Myocyte (in vitro differentiated cells): Measurements from ENCODE around the gene SFT2D1. TPM values are rescaled to one million over a fixed set of nuclear protein-coding genes. Genes with fewer than 3 reads are reported as not detected.
"Not testable (repeated sequence)": the region's sequence is repeated elsewhere in the genome, so short reads cannot be mapped to it uniquely, and the experiment has no call there.

Experiments used
- DNase-seq: peaks from one replicate; pipeline ENCODE4 v3.0.0-alpha.2; 2012; ENCODE audit warnings: low read depth
- polyA plus RNA-seq: library from polyadenylated mRNA; unstranded; fragments of >200 nt; gene quantifications from one replicate; pipeline ENCODE4 v1.2.1, GENCODE V29; 2012; ENCODE audit warnings: missing spikeins
- total RNA-seq: library from RNA; depleted of rRNA; stranded (reverse); fragments of >200 nt; gene quantifications from 2 replicates; pipeline ENCODE4 v1.2.3, GENCODE V29; 2014

The SFT2D1 gene
- total RNA-seq, result 28.8 and 38.1 TPM in 2 replicates
- polyA plus RNA-seq, result 33.6 TPM

DNA sequence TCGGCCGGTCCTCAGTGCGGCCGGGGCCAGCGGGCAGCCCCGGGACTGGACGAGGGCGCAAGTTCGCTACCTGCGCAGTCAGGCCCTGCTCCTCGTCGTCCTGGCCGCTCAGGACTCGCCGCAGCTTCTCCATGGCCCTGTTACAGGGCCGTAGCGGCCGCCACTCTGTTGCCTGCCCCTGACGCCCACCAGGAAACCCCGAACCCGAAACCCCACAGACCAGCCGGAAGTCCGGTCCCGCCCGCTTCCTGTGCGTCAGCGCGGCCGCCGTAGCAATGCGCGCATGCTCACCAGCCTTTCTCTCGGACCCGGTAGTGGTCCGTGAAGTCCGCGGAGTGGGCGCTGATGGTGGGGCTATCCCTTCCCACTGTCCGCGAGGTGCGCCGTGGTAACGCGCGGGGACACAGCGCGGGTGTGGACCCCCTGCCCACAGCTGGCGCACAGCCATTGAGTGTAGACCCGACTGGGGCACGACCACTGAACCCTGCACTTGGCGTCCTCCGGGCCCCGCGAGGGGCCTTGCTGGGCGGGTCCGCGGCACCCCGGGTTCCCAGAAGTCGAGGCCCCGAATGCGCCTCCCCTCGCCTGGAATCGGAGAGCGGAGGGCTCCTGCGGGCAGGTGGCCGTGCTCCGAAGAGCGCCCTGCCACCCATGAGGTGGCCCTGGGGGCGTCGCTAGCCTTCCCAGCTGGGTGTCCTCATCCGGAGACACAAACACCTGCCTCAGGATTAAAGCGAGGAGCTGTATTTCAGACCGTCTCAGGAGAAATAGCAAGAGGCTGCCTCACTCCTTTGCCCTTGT is at the start of gene SFT2D1:
TSS of gene SFT2D1 (minus strand) at position 197 of the 801 bp plus-strand sequence. CDS start at position 133, 64 bp downstream.
- peak; percentile 87 for DNase-seq

DNA sequence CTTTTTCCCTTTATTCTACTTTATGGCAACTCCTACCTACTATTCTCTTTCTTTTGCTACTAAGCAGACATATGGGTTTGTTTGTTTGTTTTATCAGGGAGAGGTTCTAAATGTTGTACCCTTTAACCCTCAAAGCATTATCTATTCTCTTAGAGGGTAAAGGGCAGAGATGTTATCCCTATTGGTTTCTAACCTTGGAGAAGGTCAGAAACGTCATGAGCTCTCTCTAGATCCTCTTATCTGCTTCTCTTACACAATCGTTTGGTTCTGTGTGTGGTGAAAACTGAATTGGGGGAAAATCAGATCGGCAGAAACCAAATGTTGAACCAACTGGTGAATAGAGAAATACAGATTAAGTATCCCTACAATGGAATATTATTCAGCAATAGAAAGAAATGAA is 46.8 kb upstream of the SFT2D1 start:
- DNase-seq, result no peak

DNA sequence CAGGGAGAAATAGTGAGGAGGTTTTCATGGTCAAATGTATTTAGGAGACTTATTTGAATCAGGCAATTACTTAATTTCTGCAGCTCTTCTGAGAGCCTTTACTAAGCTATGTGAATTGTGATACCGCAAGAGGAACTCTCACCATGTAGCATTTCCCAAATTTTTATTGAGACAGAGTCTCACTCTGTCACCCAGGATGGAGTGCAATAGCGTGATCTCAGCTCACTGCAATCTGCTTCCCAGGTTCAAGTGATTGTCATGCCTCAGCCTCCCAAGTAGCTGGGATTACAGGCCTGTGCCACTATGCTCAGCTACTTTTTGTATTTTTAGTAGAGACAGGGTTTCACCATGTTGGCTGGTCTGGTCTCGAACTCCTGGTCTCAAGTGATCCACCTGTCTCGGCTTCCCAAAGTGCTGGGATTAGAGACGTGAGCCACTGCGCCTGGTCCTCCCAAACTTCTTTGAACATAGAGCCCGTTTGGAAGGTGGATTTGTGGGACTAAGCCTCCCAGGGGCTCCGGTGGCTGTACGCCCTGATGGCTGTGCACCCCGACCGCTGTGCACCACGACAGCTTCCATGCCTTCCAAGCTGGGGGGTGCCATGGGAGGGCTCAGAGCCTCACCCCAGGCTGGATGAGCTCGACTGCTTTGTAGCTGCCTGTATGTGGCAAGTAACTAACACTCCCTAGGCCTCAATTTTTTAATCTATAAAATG is 46.1 kb upstream of the SFT2D1 start:
- DNase-seq, result no peak

DNA sequence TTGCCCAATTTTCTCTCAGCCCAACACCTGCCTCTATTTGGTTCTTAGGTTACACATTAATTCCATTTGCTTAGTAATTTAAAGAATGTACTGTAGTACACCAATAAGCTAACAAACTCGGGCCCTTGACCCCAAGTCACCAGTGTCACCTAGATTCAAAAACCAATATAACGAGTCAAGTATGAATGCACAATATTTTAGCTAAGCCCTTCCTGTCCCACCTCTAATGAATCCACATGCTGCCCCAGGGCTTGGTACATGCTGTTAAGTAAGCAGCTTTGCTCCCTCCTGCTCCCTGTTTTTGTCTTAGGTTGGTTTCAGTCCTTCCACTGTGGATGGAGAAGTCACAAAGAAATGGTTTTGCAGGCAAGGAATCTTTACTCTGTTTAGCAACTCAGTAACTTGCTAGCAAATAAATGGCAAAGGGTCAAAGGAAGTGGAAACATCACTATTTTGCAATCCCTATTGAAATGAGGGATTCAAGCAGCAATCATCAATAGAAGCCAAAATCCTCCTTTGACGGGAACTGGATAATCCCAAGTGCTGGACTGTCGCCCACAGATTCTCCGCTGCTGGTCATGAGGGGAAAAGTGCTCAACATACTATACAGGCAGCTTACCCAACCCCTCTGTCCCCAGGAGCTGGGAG is 45.4 kb upstream of the SFT2D1 start:
- DNase-seq, result no peak

DNA sequence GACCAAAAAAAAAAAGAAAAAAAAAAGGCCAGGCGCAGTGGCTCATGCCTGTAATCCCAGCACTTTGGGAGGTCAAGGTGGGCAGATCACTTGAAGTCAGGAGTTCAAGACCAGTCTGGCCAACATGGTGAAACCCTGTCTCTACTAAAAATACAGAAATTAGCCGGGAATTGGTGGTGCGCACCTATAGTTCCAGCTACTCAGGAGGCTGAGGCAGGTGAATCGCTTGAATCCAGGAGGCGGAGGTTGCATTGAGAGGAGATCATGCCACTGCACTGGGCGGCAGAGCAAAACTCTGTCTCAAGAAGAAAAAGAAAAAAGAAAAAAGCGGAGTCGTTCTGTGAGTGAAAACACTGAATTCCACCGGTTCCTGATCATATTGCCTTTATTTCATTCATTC is 44.8 kb upstream of the SFT2D1 start:
- not testable (repeated sequence) for DNase-seq

DNA sequence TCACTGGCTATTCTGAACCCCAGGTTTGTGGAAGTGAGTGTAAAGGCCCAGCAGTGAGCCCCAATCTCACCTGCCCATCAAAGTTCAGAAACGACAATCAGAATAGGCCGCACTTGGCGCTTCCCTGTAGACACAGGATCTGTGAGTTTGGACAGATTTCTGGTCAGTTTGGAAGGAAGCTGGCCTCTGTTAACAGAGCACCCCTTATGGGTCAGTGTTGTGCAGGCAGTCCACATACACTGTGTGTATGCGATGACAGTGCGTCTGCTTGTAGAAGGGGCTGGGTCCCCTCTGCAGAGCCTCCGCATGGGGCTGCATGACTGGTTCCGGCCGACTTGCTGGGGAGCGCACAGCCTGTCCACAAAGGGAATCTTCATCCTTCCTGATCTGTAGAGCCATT is 43.8 kb upstream of the SFT2D1 start:
- DNase-seq, result no peak

DNA sequence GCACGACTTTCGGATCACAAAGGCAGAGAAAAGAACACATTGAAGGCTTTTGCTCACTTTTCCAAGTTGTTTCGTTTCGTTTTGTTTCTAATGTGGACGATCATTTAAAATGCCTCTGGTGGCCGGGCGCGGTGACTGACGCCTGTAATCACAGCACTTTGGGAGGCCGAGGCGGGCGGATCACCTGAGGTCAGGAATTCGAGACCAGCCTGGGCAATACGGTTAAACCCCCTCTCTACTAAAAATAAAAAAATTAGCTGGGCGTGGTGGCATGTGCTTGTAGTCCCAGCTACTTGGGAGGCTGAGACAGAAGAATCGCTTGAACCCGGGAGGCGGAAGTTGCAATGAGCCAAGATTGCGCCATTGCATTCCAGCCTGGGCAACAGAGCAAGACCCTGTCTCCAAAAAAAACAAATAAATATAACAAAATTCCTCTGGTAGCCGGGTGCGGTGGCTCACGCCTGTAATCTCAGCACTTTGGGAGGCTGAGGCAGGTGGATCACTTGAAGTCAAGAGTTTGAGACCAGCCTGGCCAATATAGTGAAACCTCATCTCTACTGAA is 41.5 kb upstream of the SFT2D1 start:
- not testable (repeated sequence) for DNase-seq

DNA sequence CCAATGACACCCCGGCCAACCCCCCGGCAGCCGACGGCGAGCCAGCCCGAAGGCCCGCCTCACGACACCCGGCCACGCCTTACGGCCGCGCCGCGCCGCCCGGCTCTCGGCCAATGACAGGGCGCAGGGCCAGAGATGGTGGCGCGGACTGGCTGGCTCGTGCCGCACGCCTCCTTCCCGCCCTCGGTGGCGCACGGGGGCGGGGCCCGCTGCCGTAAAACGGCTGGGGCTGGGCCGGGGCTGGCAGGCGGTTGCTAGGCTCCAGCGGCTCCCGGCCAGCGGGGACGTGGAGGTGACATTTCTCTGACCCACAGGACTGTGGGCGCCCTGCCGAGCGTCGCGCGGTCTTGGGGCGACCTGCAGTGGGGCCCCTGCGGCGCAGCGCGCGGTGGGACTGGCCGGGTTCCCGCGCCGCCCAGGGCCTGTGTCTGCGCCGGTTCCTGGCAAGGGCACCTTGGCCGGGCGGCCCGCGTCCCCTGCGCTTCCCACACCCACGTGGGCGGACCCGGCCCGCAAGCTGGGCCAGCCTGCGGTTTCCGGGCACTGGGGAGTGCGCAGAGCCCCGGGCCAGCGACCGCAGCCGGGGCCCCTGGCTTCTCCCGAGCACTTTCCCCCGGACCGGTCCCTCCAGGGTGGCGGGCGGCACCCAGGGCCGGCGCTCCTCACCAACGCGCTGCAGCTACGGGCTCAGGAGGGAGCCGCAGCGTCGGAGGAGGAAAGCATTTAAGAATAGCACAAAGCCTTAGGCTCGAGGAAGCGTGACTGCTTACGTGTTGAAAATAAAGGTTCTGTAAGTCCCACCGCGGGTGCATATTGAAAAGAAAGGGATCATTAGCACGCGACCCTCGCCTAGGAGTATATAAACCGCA is 40.8 kb upstream of the SFT2D1 start, which contains the start of gene MPC1:
TSS of gene MPC1 (minus strand) at position 8 of the 869 bp plus-strand sequence. CDS start 64 bp downstream, outside the sequence.
- peak; percentile 97 for DNase-seq

DNA sequence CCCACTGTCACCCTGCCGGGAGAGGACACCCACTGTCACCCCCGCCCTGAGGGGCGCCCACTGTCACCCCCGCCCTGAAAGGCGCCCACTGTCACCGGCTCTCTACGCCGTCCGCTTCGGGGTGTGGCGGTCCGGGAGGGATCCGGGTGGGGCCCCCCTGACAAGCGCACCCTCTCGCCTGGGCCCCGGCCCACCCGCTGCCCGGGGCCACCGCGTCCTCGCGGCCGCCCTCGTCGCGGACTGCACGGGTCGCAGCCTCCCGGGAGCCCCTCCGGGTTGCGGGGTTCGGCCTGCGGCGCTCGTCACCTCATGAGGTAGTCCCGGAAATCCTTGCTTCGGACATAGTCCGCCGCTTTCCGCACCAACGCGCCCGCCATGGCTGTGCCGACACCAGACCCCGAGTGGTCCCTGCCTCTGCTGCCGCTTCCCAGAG is 40.2 kb upstream of the SFT2D1 start:
- DNase-seq, result no peak

DNA sequence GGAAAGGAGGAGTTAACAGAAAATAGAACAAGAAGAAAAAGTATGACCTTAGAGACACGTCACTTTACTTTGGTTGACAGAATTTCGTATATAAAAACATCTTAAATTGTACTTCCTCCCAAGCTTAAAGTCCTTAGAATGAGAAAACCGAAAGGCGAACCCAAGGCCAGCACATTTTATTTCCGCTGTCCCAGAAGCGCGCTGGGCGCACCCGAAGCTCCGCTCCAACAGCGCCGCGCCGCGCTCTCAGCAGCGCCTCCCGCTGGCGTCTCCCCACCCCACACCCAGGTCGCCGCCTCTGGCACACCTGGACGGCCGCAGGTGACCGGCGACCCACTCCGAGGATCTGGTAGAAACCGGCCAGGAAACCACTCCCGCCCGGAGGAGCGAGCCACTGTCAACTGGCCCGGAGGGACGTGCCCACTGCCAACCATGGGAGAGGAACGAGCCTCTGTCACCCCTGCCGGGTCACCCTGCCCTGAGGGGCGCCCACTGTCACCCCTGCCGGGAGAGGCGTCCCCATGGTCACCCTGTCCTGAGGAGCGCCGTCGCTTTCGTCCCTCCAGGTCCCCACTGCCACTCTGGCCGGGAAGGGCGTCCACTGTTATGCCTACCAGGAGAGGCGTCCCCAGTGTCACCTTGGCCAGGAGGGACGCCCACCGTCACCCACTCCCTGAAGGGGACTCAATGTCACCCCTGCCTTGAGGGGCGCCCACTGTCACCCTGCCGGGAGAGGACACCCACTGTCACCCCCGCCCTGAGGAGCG is 39.6 kb upstream of the SFT2D1 start:
- DNase-seq, result peak; percentile 59

DNA sequence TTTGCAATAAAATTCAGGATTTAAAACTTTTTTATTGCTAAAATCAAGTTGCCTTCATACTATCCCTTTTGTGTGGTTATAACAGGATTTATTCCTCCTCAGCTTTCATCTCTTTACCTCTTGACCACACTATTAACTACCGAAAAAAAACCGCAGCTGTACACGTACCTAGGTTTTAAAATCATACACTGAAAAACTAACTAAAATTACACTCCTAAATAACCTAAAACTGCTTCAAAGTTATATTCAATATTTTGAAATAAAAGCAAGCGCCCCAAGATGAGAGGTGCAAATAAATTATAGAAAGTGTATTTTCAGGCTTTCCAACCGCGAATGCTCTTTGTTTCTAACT is 39.0 kb upstream of the SFT2D1 start:
- no peak for DNase-seq

DNA sequence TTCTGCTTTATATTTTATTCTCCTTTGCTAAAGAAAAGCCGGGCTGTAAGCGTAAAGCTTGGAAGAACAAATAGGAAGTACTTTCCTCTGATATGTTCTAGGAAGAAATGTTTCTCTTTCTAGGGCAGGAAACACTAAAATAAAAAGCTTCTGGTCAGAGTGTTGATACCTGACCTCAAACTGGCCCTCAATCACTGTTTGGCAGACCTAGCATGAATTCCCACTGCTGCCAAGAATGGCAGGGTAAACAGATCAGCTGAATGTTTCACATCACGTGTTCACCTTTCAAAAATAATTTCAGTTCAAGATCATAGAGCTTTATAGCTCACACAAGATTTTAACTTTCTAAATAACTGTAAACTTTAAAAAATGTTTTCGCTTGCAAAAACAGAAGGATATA is 37.5 kb upstream of the SFT2D1 start:
- DNase-seq, result no peak

DNA sequence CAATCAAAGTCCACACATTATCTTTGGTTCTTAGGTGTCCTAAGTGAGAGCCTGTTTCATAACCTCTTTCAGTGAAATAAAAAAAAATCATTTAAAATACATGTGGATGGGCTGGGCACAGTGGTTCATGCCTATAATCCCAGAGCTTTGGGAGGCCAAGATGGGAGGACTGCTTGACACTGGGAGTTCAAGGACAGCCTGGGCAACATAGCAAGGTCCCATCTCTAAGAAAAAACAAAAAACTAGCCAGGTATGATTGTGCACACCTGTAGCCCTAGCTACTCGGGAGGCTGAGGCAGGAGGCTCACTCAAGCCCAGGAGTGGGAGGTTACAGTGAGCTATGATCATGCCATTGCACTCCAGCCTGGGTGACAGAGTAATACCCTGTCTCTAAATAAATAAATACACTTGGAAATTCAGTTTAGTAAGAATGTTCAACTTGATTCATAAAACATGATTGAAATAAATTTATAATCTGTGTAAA is 36.8 kb upstream of the SFT2D1 start:
- DNase-seq, result no peak

DNA sequence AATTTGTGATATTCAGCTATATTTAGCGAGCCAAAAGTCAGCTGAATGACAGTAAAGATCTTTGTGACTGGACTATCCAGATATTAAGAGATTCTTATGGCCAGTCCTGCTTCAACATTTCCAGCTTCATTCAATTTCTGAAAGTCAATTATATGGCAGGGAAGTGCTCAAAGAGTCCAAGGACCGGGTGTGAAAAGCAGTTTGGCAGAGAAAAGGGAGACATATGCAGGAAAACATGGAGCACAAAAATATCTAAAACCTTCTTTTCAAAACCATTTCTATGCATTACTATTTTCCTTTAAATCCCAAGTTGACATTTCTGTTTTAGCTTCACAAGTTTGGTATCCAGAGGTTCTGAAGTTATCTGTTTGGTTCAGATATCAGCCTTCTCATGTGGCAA is 35.4 kb upstream of the SFT2D1 start:
- DNase-seq, result no peak

DNA sequence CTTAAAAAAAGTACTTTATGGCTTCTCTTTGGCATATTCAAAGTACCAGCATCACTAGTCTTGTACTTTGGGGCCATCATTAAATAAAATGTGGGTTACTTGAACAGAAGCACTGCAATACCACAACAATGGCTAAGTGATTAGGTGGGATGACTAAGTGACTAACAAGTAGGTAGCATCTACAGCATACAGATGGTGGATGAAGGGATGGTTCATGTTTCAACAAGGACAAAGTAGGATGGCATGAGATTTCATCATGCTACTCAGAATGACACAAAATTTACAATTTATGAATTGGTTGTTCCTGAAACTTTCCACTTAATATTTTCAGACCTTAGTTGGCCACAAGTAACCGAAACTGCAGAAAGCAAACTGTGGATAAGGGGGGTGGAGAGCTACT is 32.7 kb upstream of the SFT2D1 start:
- no peak for DNase-seq

DNA sequence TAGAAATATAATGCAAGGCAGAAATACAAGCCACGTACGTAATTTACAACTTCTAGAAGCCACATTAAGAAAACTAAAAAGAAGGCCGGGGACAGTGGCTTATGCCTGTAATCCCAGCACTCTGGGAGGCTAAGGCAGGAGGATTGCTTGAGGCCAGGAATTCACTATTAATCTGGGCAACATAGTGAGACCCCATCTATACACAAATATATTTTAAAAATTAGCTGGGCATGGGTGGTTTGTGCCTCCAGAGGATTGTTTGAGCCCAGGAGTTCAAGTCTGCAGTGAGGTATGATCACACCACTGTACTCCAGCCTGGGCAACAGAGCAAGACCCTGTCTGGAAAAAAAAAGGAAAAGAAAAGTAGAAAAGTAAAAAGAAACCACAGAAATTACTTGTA is 28.1 kb upstream of the SFT2D1 start:
- DNase-seq, result no peak

DNA sequence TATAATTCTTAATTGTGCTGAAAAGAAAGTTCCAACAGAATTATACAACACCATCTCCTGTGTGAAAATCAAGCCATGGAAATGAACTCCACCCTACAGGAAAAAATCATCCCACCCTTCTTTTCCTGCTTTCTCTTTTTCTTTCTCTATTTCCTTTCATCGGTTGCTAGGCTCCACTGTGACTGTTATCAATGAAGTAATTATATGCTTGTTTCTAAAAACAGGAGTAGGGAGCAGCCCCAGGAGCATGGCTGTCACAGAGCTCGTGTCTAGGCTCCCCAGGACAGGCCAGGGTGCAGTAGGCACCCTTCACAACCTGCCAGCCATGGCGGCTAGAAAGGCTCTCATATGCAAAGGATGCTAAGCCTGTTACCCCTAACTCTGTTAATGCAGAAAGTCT is 27.4 kb upstream of the SFT2D1 start:
- DNase-seq, result no peak

DNA sequence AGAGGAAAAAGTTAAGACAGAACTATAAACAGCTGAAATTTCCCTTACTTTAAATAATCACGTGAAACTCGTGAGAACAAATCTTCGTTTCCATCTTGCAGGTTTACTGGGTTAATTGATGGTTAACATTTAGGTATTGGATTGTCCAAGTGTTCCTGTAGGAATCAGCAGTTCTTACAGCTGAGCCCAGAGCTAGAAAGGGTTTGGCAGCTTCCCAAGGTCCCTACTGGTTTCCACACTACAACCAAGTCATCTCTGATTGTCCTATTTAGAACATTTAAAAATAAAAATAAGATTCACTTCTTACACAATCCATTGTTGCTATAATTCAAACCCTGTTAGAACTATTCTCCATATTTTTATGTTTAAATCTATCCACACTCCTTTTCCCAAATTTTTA is 24.6 kb upstream of the SFT2D1 start:
- peak; percentile 41 for DNase-seq

DNA sequence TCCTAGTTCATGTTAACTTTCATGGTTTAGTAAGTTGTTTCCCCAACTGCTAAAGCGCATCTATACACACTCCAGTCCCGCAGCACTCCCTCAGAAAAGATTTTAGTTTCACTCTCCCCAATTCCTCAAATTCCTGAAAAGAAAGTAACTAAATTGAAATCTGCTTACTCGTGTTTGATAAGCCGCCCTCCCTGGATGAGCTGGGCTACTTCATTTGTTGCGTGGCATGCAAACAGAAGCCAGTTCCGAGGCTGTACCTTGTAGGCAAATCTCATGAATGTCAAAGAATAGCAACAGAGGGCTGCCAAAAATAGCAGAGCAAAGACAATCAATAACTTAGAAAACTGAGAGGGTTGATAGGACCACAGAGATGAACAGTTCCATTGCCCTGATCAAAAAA is 23.5 kb upstream of the SFT2D1 start:
- peak; percentile 5 for DNase-seq

DNA sequence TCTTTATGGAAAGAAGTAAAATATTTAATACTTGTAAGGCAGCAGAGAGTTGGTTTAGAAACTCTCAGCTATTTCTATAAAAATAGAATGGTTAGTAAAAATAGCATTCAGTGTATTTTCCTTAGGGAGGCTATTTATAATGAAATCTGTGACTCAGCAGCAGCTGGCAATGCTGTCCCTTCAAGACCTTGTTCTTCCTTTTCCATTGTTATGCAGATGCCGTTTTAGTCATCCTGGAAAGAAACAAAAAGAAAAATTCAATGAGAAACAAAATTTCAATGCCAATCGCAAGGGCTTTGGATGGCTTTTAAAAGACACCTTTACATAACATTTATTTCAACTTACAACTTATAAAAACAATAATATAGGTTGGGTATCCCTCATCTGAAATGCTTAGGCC is 22.9 kb upstream of the SFT2D1 start:
- DNase-seq, result peak; percentile 82
